Mesendoderm (in vitro differentiated cells): Measurements from ENCODE around the gene FAM114A2.
"Not testable (repeated sequence)": the region's sequence is repeated elsewhere in the genome, so short reads cannot be mapped to it uniquely, and the experiment has no call there.

Experiments
- DNase-seq: peaks from one replicate; pipeline ENCODE4 v3.0.0; 2013
- H2AK5ac ChIP-seq: 2 replicates; pipeline ENCODE4 v1.6.1; 2013; ENCODE audit warnings: low read length, inconsistent platforms
- H2BK120ac ChIP-seq: 2 replicates; pipeline ENCODE4 v1.6.1; 2013; ENCODE audit warnings: low read depth, mild to moderate bottlenecking, low read length, moderate library complexity, mixed read lengths
- H2BK15ac ChIP-seq: replicated peaks from 2 replicates; pipeline ENCODE4 v1.6.1; 2013; ENCODE audit warnings: low read depth, mild to moderate bottlenecking, moderate library complexity
- H2BK5ac ChIP-seq: 2 replicates; pipeline ENCODE4 v1.6.1; 2013; ENCODE audit warnings: low read length, inconsistent platforms
- H3K18ac ChIP-seq: 2 replicates; pipeline ENCODE4 v1.6.1; 2013; ENCODE audit warnings: mild to moderate bottlenecking, low read length, mixed read lengths
- H3K23ac ChIP-seq: one replicate; pipeline ENCODE4 v1.6.1; 2013; ENCODE audit warnings: low read length
- H3K27ac ChIP-seq: 2 replicates; pipeline ENCODE4 v1.5.1; 2013; ENCODE audit warnings: low read depth, mild to moderate bottlenecking, inconsistent platforms, low read length, moderate library complexity
- H3K27me3 ChIP-seq: 2 replicates; pipeline ENCODE4 v1.6.1; 2013; ENCODE audit warnings: low read length, control low read depth, mild to moderate bottlenecking, inconsistent platforms; ENCODE audit not compliant: insufficient read depth, poor library complexity
- H3K36me3 ChIP-seq: 2 replicates; pipeline ENCODE4 v1.6.1; 2013; ENCODE audit warnings: low read length, inconsistent platforms; ENCODE audit not compliant: control insufficient read depth, insufficient read depth
- H3K4ac ChIP-seq: one replicate; pipeline ENCODE4 v1.6.1; 2013; ENCODE audit warnings: low read depth, mild to moderate bottlenecking, low read length, moderate library complexity
- H3K4me1 ChIP-seq: 2 replicates; pipeline ENCODE4 v1.6.1; 2013; ENCODE audit warnings: low read depth, low read length, inconsistent platforms; ENCODE audit not compliant: control insufficient read depth
- H3K4me2 ChIP-seq: 2 replicates; pipeline ENCODE4 v1.6.1; 2013; ENCODE audit warnings: low read length
- H3K4me3 ChIP-seq: 2 replicates; pipeline ENCODE4 v1.5.1; 2013; ENCODE audit warnings: mild to moderate bottlenecking, low read length
- H3K56ac ChIP-seq: one replicate; pipeline ENCODE4 v1.6.1; 2013; ENCODE audit warnings: low read length
- H3K79me1 ChIP-seq: 2 replicates; pipeline ENCODE4 v1.6.1; 2013; ENCODE audit warnings: low read length, inconsistent platforms
- H3K79me2 ChIP-seq: 2 replicates; pipeline ENCODE4 v1.6.1; 2013; ENCODE audit warnings: mild to moderate bottlenecking, low read length; ENCODE audit not compliant: control insufficient read depth, insufficient read depth
- H3K9ac ChIP-seq: 2 replicates; pipeline ENCODE4 v1.6.1; 2013; ENCODE audit warnings: low read length, inconsistent platforms
- H4K5ac ChIP-seq: one replicate; pipeline ENCODE4 v1.6.1; 2013; ENCODE audit warnings: low read length
- H4K8ac ChIP-seq: one replicate; pipeline ENCODE4 v1.6.1; 2013; ENCODE audit warnings: low read depth, mild to moderate bottlenecking, control low read depth, low read length, moderate library complexity
- WGBS: extraction: QIAGEN DNeasy Blood & Tissue Kit; methylation state at CpG from one replicate; pipeline ENCODE4 v1.1.7; 2013; ENCODE audit warnings: low lambda C conversion rate, missing lambda C conversion rate; ENCODE audit not compliant: insufficient coverage; ENCODE audit errors: extremely low coverage; 5-methylcytosine and 5-hydroxymethylcytosine counted together

The FAM114A2 gene

DNA sequence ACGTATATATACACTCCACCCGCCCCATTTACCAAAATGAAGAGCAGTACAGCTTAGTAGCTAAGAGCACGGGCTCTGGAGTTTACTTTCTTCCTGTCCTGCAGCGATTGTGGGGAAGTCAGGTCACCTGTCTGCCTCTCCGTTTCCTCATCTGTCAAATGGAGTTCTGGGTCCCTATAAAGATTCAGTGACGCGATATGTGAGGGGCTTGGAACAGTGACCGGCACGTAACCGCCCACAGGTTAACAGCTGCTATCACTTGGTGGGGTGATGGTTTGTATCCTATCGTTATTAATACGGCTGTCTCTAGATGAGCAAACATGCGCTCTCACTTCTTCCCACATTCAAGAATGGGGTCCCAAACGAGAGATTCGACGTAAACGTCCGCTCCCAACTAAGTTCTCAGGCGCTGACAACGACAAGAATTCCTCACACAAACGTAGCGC lies 426 bp downstream of the FAM114A2 start:
- Histone ChIP-seq H3K79me2 (peaks cover 3% of the 10 kb centered on the region), H2BK120ac (no peak overlapping the region), H3K27me3 (no peaks in the 10 kb centered on the region), H2BK15ac (no peak overlapping the region), H3K4ac (no peak overlapping the region), H3K79me1 (peaks cover 5% of the 10 kb centered on the region), H3K56ac (peak overlapping the region; percentile 90), H2BK5ac (no peak overlapping the region), H3K23ac (no peak overlapping the region), H4K8ac (no peak overlapping the region), H3K36me3 (no peaks in the 10 kb centered on the region), H3K4me2 (peak overlapping the region; percentile 70), H4K5ac (no peak overlapping the region), H2AK5ac (no peak overlapping the region), H3K27ac (no peak overlapping the region), H3K4me3 (peak overlapping the region; percentile 54), H3K9ac (peak overlapping the region; percentile 79), H3K4me1 (no peaks in the 10 kb centered on the region), H3K18ac (no peak overlapping the region)
- WGBS = no CpG with 5 or more reads among the region's 22 CpGs
- no peak for DNase-seq

DNA sequence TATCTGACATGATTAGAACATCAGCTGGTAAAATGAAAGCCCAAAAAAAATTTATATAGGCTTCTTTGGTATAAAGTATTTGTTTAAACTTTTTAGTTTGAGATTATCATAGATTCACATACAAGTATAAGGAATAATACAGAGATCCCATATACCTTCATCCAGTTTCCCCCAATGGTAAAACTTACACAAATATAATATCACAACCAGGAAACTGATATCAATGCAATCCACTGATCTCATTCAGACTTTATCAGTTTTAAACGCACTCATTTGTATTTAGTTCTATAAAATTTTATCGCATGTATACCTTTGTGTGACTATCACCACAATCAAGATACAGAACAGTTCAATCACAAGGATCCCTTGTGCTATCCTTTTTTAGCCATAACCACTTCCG lies 3.8 kb downstream of the FAM114A2 start:
- H2BK15ac ChIP-seq = no peak overlapping the region
- peaks cover 5% of the 10 kb centered on the region for H3K79me1 ChIP-seq
- no peak overlapping the region for H3K4ac ChIP-seq
- H3K79me2 ChIP-seq = peaks cover 3% of the 10 kb centered on the region
- H3K36me3 ChIP-seq = no peaks in the 10 kb centered on the region
- H2BK5ac ChIP-seq = no peak overlapping the region
- H3K9ac ChIP-seq = no peak overlapping the region
- H3K27me3 ChIP-seq = no peaks in the 10 kb centered on the region
- H4K5ac ChIP-seq = no peak overlapping the region
- H3K27ac ChIP-seq = no peak overlapping the region
- DNase-seq = no peak
- no peak overlapping the region for H2AK5ac ChIP-seq
- no peak overlapping the region for H4K8ac ChIP-seq
- no peak overlapping the region for H3K4me3 ChIP-seq
- H3K18ac ChIP-seq = no peak overlapping the region
- no peaks in the 10 kb centered on the region for H3K4me1 ChIP-seq
- no peak overlapping the region for H2BK120ac ChIP-seq
- no CpG with 5 or more reads among the region's 3 CpGs for WGBS
- no peak overlapping the region for H3K23ac ChIP-seq
- no peak overlapping the region for H3K4me2 ChIP-seq
- H3K56ac ChIP-seq = no peak overlapping the region

DNA sequence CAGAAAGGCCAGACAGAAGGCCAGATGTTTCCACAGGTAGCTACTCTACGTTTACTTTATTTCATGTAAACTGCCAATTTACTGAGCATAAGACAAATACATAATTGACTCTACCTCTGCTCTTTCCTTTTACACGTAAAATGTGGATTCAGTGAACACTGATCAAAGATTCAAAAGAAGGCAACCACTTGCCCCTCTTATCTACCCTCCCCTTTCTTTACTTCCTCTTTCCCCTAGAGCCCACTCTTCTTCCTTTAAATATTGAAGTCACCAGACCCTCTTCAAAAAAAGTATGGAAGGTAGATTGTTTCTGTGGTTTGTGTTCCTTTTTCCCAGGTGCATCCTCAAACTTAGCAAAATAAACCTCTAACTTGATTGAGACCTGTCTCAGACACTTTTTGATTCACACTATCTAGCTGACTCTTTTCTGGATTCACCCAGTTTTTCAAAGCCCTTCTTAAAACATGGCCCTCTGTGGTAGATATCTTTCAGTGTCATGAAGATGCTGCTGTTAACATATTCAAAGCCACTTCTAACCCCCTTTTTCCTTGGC lies 6.7 kb downstream of the FAM114A2 start:
- no peak overlapping the region for H3K27ac ChIP-seq
- H3K4ac ChIP-seq = no peak overlapping the region
- H3K23ac ChIP-seq = no peak overlapping the region
- no peak overlapping the region for H2BK5ac ChIP-seq
- H3K4me3 ChIP-seq = no peak overlapping the region
- no peaks in the 10 kb centered on the region for H3K79me1 ChIP-seq
- H3K36me3 ChIP-seq = no peaks in the 10 kb centered on the region
- no peaks in the 10 kb centered on the region for H3K79me2 ChIP-seq
- no peak overlapping the region for H2AK5ac ChIP-seq
- no peak overlapping the region for H3K56ac ChIP-seq
- no peak overlapping the region for H2BK120ac ChIP-seq
- no peak overlapping the region for H2BK15ac ChIP-seq
- H3K9ac ChIP-seq = no peak overlapping the region
- H4K8ac ChIP-seq = no peak overlapping the region
- WGBS = no CpG with 5 or more reads among the region's 2 CpGs
- no peak overlapping the region for H3K18ac ChIP-seq
- no peak overlapping the region for H4K5ac ChIP-seq
- DNase-seq = no peak
- H3K4me2 ChIP-seq = no peak overlapping the region
- H3K4me1 ChIP-seq = no peaks in the 10 kb centered on the region
- no peaks in the 10 kb centered on the region for H3K27me3 ChIP-seq

DNA sequence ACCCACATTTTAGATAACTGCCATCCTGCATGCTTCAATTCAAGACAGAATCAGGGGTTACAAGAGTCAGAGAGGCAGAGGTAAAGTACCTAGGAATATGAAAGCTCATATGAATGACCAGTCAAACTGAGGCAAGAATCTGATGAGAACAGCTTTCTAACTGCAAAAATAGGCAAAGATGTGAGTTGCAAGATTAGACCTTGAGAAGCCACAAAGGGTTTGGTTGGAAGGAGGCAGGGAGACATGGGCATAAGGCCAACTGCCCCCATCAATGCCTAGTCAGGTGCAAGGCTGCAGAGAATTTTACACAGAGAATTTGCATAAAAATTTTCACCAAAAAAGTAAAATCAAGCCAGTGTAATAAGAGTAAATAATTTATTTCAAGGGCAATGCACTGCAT lies 12.8 kb downstream of the FAM114A2 start:
- no peak overlapping the region for H3K23ac ChIP-seq
- no peak overlapping the region for H4K8ac ChIP-seq
- no peaks in the 10 kb centered on the region for H3K36me3 ChIP-seq
- H3K79me1 ChIP-seq = no peaks in the 10 kb centered on the region
- no peak overlapping the region for H3K4me3 ChIP-seq
- H2BK120ac ChIP-seq = no peak overlapping the region
- no peaks in the 10 kb centered on the region for H3K4me1 ChIP-seq
- no peak overlapping the region for H2BK5ac ChIP-seq
- no peak overlapping the region for H2BK15ac ChIP-seq
- H3K18ac ChIP-seq = no peak overlapping the region
- no peak overlapping the region for H2AK5ac ChIP-seq
- H3K4ac ChIP-seq = no peak overlapping the region
- no peak overlapping the region for H3K4me2 ChIP-seq
- DNase-seq = no peak
- no peaks in the 10 kb centered on the region for H3K27me3 ChIP-seq
- no peak overlapping the region for H4K5ac ChIP-seq
- H3K79me2 ChIP-seq = no peaks in the 10 kb centered on the region
- H3K56ac ChIP-seq = no peak overlapping the region
- H3K9ac ChIP-seq = no peak overlapping the region
- no peak overlapping the region for H3K27ac ChIP-seq

DNA sequence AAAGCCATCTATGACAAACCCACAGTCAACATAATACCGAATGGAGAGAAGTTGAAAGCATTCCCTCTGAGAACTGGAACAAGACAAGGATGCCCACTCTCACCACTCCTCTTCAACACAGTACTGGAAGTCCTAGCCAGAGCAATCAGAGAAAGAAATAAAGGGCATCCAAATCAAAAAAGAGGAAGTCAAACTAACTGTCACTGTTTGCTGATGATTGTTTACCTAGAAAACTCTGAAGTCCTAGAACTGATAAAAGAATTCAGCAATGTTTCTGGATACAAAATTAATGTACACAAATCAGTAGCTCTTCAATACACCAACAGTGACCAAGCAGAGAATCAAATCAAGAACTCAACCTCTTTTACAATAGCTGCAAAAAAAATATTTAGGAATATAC lies 19.8 kb downstream of the FAM114A2 start:
- H4K8ac ChIP-seq, H3K56ac ChIP-seq, H4K5ac ChIP-seq, H3K27me3 ChIP-seq, H3K4ac ChIP-seq, H3K27ac ChIP-seq, H3K79me1 ChIP-seq, H3K4me2 ChIP-seq, H3K4me1 ChIP-seq, H3K79me2 ChIP-seq, H3K4me3 ChIP-seq, H2BK15ac ChIP-seq, H3K36me3 ChIP-seq, DNase-seq, H2BK5ac ChIP-seq, H2AK5ac ChIP-seq, H3K23ac ChIP-seq, H3K18ac ChIP-seq, H3K9ac ChIP-seq, H2BK120ac ChIP-seq: not testable (repeated sequence)
- WGBS = no CpG with 5 or more reads among the region's 1 CpG

DNA sequence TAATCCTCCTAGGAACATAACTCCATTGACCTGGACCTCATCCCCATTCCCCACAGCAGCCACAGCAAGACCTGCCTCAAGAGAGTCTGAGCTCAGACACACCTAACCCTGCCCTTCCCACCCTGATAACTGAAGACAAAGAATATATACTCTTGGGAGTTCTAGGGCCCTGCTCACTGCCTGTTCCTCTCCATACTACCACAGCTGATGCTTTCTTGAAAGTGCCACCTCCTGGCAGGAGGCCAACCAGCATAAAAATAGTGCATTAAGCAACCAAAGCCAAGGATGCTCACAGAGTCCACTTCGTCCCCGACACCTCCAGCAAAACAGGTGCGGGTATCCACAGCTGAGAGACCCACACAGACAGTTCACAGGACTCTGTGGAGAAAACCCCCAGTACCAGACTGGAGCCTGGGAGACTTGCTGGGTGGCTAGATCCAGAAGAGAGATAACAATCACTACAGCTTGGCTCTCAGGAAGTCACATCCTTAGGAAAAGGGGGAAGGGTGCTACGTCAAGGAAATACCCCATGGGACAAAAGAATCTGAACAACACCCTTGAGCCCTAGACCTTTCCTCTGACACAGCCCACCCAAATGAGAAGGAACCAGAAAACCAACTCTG lies 23.5 kb downstream of the FAM114A2 start:
- no peak overlapping the region for H2BK15ac ChIP-seq
- no peak overlapping the region for H3K27ac ChIP-seq
- no CpG with 5 or more reads among the region's 4 CpGs for WGBS
- no peaks in the 10 kb centered on the region for H3K36me3 ChIP-seq
- H3K23ac ChIP-seq = no peak overlapping the region
- H4K5ac ChIP-seq = no peak overlapping the region
- no peaks in the 10 kb centered on the region for H3K27me3 ChIP-seq
- no peaks in the 10 kb centered on the region for H3K79me2 ChIP-seq
- no peak overlapping the region for H4K8ac ChIP-seq
- no peak overlapping the region for H3K9ac ChIP-seq
- H2BK5ac ChIP-seq = no peak overlapping the region
- H3K79me1 ChIP-seq = no peaks in the 10 kb centered on the region
- H3K56ac ChIP-seq = no peak overlapping the region
- H2BK120ac ChIP-seq = no peak overlapping the region
- H3K18ac ChIP-seq = no peak overlapping the region
- DNase-seq = peak; percentile 39
- H3K4me2 ChIP-seq = no peak overlapping the region
- H3K4ac ChIP-seq = no peak overlapping the region
- no peaks in the 10 kb centered on the region for H3K4me1 ChIP-seq
- H2AK5ac ChIP-seq = no peak overlapping the region
- H3K4me3 ChIP-seq = no peak overlapping the region
